WTC11 (cell line): ENCODE data around the gene GABRG3. TPM values are rescaled to one million over a fixed set of nuclear protein-coding genes. Genes with fewer than 3 reads are reported as not detected.

Experiments used
- ATAC-seq: fragments of 200-7000 bp; cut with Tn5 transposase; 2 replicates; pipeline ENCODE4 v1.10.0; 2021; ENCODE audit warnings: mild to moderate bottlenecking, moderate library complexity
- CTCF ChIA-PET: fragments of 300-600 bp; sonication (Branson Sonifier 250); formaldehyde crosslinking; loops from one replicate; lab custom pipeline; 2021; ENCODE audit warnings: antibody characterized with exemption; lab: Charles Lee
- POLR2A ChIA-PET: fragments of 350-600 bp; sonication (Branson Sonifier 250); formaldehyde crosslinking; loops from one replicate; lab custom pipeline; 2021; ENCODE audit warnings: antibody characterized with exemption; lab: Charles Lee
- DNase-seq: peaks from one replicate; pipeline ENCODE4 v3.0.0; 2021; ENCODE audit warnings: low spot score
- H3K27ac Mint-ChIP-seq: 2 replicates; pipeline ENCODE4 v1.8.0; 2021; ENCODE audit warnings: mixed read lengths
- H3K27me3 Mint-ChIP-seq: 2 replicates; pipeline ENCODE4 v1.8.0; 2021; ENCODE audit warnings: low read depth, mild to moderate bottlenecking, moderate library complexity, mixed read lengths
- H3K36me3 Mint-ChIP-seq: 2 replicates; pipeline ENCODE4 v1.8.0; 2021; ENCODE audit warnings: mixed read lengths
- H3K4me1 Mint-ChIP-seq: 2 replicates; pipeline ENCODE4 v1.8.0; 2022; ENCODE audit warnings: mixed read lengths
- H3K4me3 Mint-ChIP-seq: 2 replicates; pipeline ENCODE4 v1.8.0; 2021; ENCODE audit warnings: mild to moderate bottlenecking, moderate library complexity, mixed read lengths
- H3K9me3 Mint-ChIP-seq: 2 replicates; pipeline ENCODE4 v1.8.0; 2021; ENCODE audit warnings: mixed read lengths
- ATF1 ChIP-seq: sonication (generic); formaldehyde crosslinking; IDR thresholded peaks from 2 replicates; pipeline ENCODE4 v1.8.1; 2023; ENCODE audit warnings: mild to moderate bottlenecking, moderate library complexity, missing genetic modification reagents
- ELF4 ChIP-seq: sonication (generic); formaldehyde crosslinking; IDR thresholded peaks from 2 replicates; pipeline ENCODE4 v1.8.1; 2022; ENCODE audit warnings: low read depth, mild to moderate bottlenecking, moderate library complexity, missing genetic modification reagents
- ETV6 ChIP-seq: sonication (generic); formaldehyde crosslinking; IDR thresholded peaks from 2 replicates; pipeline ENCODE4 v1.8.1; 2022; ENCODE audit warnings: mild to moderate bottlenecking, missing genetic modification reagents
- GABPB1 ChIP-seq: sonication (generic); formaldehyde crosslinking; IDR thresholded peaks from 2 replicates; pipeline ENCODE4 v1.8.1; 2023; ENCODE audit warnings: mild to moderate bottlenecking, missing genetic modification reagents
- NR2C2 ChIP-seq: sonication (generic); formaldehyde crosslinking; IDR thresholded peaks from 2 replicates; pipeline ENCODE4 v1.8.0; 2022; ENCODE audit warnings: mild to moderate bottlenecking, missing genetic modification reagents
- NR3C1 ChIP-seq: sonication (generic); formaldehyde crosslinking; conservative IDR thresholded peaks from 2 replicates; pipeline ENCODE4 v1.8.1; 2023; ENCODE audit warnings: low read depth, mild to moderate bottlenecking, missing genetic modification reagents
- PRRX2 ChIP-seq: fragments of 250-450 bp; sonication (Bioruptor Pico); IDR thresholded peaks from 2 replicates; pipeline ENCODE4 v1.8.0; 2021; ENCODE audit warnings: mild to moderate bottlenecking
- SMAD4 ChIP-seq: sonication (generic); formaldehyde crosslinking; IDR thresholded peaks from 2 replicates; pipeline ENCODE4 v1.8.0; 2022; ENCODE audit warnings: mild to moderate bottlenecking, missing genetic modification reagents
- TEAD1 ChIP-seq: sonication (generic); formaldehyde crosslinking; IDR thresholded peaks from 2 replicates; pipeline ENCODE4 v1.8.0; 2022; ENCODE audit warnings: mild to moderate bottlenecking, missing genetic modification reagents
- ZNF121 ChIP-seq: sonication (generic); formaldehyde crosslinking; IDR thresholded peaks from 2 replicates; pipeline ENCODE4 v1.8.0; 2023; ENCODE audit warnings: missing genetic modification reagents
- ZNF219 ChIP-seq: sonication (generic); formaldehyde crosslinking; IDR thresholded peaks from 2 replicates; pipeline ENCODE4 v1.8.0; 2023; ENCODE audit warnings: missing genetic modification reagents, mild to moderate bottlenecking, borderline replicate concordance
- ZNF232 ChIP-seq: sonication (generic); formaldehyde crosslinking; IDR thresholded peaks from 2 replicates; pipeline ENCODE4 v1.8.0; 2022; ENCODE audit warnings: mild to moderate bottlenecking, missing genetic modification reagents
- ZNF263 ChIP-seq: sonication (generic); formaldehyde crosslinking; IDR thresholded peaks from 2 replicates; pipeline ENCODE4 v1.8.1; 2022; ENCODE audit warnings: low read depth, mild to moderate bottlenecking, moderate library complexity, missing genetic modification reagents
- total RNA-seq: library from RNA; stranded (reverse); gene quantifications from 3 replicates; pipeline ENCODE4 v1.2.3, GENCODE V29; 2021
- TF ChIP-seq, protein P1 (sequence below): sonication (generic); formaldehyde crosslinking; IDR thresholded peaks from 2 replicates; pipeline ENCODE4 v1.8.1; 2022; ENCODE audit warnings: low read depth, missing genetic modification reagents, borderline replicate concordance
- TF ChIP-seq, protein P2 (sequence below): sonication (generic); formaldehyde crosslinking; IDR thresholded peaks from 2 replicates; pipeline ENCODE4 v1.8.1; 2022; ENCODE audit warnings: low read depth, mild to moderate bottlenecking, moderate library complexity, missing genetic modification reagents, borderline replicate concordance
- TF ChIP-seq, protein P3 (sequence below): sonication (generic); formaldehyde crosslinking; IDR thresholded peaks from 2 replicates; pipeline ENCODE4 v1.8.0; 2022; ENCODE audit warnings: mild to moderate bottlenecking, missing genetic modification reagents
- TF ChIP-seq, protein P4 (sequence below): sonication (generic); formaldehyde crosslinking; conservative IDR thresholded peaks from 2 replicates; pipeline ENCODE4 v1.8.1; 2023; ENCODE audit warnings: mild to moderate bottlenecking, low read depth, missing genetic modification reagents, moderate library complexity
- TF ChIP-seq, protein P5 (sequence below): sonication (generic); formaldehyde crosslinking; IDR thresholded peaks from 2 replicates; pipeline ENCODE4 v1.8.1; 2023; ENCODE audit warnings: mild to moderate bottlenecking, missing genetic modification reagents, moderate library complexity

The GABRG3 gene
- total RNA-seq, 1 experiment from 2014 or later = 0.72 TPM

DNA sequence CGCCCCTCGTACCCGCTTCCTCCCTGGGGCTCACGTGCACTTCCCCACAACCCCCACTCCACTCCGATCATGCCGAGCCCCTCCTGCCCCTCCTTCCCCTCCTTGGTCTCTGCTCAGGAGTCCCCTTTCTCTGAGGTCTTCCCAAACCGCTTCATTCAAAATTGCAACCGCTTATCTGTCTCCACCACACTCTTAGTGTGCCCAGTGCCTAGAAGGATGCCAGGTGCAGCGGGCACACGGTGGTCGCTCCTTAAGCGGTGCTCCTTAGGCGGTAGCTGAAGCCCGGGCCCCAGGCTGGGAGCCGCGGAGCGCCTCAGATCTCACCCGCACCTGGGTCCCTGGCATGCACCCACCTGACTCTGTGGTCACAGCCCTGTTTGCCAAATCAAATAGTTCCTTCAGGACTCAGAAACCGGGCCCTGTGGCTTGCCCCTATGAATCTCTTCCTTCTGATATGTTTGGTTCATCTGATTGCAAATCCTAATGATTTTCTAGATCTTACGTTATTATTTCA, 603.6 kb downstream of the GABRG3 start:
- H3K4me3 Mint-ChIP-seq = no peak overlapping the region

DNA sequence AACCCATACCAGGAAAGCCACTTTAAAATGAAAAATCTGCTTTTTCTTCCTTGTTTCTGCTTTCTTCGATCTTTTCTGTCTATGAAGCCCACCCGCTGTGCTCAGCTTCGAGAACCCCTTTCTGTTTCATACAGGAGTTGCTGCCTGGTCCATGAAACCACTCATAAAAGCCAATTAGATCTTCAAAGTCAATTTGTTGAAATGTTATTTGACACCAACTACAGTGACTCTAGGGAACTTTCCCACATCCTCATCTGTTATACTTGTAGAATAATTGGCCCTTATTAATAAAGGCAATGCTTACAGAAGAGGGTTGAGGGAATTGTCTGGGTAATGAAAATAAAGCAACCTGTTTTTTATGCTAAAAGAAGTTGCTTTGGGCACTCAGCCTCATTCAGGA, 604.5 kb downstream of the GABRG3 start:
- no peak for ATAC-seq

More for the DNA sequence above, 603.6 kb downstream of the GABRG3 start:
- no peak overlapping the region for H3K27ac Mint-ChIP-seq
- no peaks in the 10 kb centered on the region for H3K36me3 Mint-ChIP-seq
- H3K4me1 Mint-ChIP-seq = peaks cover 7% of the 10 kb centered on the region
- DNase-seq (no peak), ATAC-seq (no peak)
- POLR2A ChIA-PET = no interaction called here
- CTCF ChIA-PET = interaction anchor here (1.0 to 1.3 kb wide), 2 partner anchors 106 to 515 kb away, joined by 3 to 9 read pairs; no protein-coding TSS in a partner anchor
- TF ChIP-seq ATF1 (CRISPR knock-in tag) (no peak), ETV6 (no peak), SMAD4 (CRISPR knock-in tag) (no peak), TEAD1 (no peak), NR3C1 (CRISPR knock-in tag) (no peak), ELF4 (CRISPR knock-in tag) (no peak)
- TF ChIP-seq, protein P1, sequence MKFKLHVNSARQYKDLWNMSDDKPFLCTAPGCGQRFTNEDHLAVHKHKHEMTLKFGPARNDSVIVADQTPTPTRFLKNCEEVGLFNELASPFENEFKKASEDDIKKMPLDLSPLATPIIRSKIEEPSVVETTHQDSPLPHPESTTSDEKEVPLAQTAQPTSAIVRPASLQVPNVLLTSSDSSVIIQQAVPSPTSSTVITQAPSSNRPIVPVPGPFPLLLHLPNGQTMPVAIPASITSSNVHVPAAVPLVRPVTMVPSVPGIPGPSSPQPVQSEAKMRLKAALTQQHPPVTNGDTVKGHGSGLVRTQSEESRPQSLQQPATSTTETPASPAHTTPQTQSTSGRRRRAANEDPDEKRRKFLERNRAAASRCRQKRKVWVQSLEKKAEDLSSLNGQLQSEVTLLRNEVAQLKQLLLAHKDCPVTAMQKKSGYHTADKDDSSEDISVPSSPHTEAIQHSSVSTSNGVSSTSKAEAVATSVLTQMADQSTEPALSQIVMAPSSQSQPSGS (CRISPR knock-in tag) = no peak
- TF ChIP-seq, protein P2, sequence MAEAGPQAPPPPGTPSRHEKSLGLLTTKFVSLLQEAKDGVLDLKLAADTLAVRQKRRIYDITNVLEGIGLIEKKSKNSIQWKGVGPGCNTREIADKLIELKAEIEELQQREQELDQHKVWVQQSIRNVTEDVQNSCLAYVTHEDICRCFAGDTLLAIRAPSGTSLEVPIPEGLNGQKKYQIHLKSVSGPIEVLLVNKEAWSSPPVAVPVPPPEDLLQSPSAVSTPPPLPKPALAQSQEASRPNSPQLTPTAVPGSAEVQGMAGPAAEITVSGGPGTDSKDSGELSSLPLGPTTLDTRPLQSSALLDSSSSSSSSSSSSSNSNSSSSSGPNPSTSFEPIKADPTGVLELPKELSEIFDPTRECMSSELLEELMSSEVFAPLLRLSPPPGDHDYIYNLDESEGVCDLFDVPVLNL (CRISPR knock-in tag) = no peak
- TF ChIP-seq, protein P3, sequence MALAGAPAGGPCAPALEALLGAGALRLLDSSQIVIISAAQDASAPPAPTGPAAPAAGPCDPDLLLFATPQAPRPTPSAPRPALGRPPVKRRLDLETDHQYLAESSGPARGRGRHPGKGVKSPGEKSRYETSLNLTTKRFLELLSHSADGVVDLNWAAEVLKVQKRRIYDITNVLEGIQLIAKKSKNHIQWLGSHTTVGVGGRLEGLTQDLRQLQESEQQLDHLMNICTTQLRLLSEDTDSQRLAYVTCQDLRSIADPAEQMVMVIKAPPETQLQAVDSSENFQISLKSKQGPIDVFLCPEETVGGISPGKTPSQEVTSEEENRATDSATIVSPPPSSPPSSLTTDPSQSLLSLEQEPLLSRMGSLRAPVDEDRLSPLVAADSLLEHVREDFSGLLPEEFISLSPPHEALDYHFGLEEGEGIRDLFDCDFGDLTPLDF (CRISPR knock-in tag) = no peak
- TF ChIP-seq, all 79 proteins: peak for 0
- Mint-ChIP-seq H3K27me3 (no peaks in the 10 kb centered on the region), H3K9me3 (peaks cover 6% of the 10 kb centered on the region; the same call in 1 of the 2 replicates)

More for the DNA sequence above, 604.5 kb downstream of the GABRG3 start:
- no peak overlapping the region for H3K4me3 Mint-ChIP-seq
- CTCF ChIA-PET = no interaction called here
- DNase-seq = no peak
- no peaks in the 10 kb centered on the region for H3K27me3 Mint-ChIP-seq
- H3K36me3 Mint-ChIP-seq = no peaks in the 10 kb centered on the region
- peaks cover 6% of the 10 kb centered on the region; the same call in 1 of the 2 replicates for H3K9me3 Mint-ChIP-seq
- no peak for TF ChIP-seq ZNF232 (CRISPR knock-in tag)
- TF ChIP-seq ZNF263 (CRISPR knock-in tag) = no peak
- no peak for TF ChIP-seq ZNF121 (CRISPR knock-in tag)
- TF ChIP-seq NR2C2 (CRISPR knock-in tag) = no peak
- TF ChIP-seq, protein P4, sequence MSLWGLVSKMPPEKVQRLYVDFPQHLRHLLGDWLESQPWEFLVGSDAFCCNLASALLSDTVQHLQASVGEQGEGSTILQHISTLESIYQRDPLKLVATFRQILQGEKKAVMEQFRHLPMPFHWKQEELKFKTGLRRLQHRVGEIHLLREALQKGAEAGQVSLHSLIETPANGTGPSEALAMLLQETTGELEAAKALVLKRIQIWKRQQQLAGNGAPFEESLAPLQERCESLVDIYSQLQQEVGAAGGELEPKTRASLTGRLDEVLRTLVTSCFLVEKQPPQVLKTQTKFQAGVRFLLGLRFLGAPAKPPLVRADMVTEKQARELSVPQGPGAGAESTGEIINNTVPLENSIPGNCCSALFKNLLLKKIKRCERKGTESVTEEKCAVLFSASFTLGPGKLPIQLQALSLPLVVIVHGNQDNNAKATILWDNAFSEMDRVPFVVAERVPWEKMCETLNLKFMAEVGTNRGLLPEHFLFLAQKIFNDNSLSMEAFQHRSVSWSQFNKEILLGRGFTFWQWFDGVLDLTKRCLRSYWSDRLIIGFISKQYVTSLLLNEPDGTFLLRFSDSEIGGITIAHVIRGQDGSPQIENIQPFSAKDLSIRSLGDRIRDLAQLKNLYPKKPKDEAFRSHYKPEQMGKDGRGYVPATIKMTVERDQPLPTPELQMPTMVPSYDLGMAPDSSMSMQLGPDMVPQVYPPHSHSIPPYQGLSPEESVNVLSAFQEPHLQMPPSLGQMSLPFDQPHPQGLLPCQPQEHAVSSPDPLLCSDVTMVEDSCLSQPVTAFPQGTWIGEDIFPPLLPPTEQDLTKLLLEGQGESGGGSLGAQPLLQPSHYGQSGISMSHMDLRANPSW (CRISPR knock-in tag) = no peak
- TF ChIP-seq, protein P5, sequence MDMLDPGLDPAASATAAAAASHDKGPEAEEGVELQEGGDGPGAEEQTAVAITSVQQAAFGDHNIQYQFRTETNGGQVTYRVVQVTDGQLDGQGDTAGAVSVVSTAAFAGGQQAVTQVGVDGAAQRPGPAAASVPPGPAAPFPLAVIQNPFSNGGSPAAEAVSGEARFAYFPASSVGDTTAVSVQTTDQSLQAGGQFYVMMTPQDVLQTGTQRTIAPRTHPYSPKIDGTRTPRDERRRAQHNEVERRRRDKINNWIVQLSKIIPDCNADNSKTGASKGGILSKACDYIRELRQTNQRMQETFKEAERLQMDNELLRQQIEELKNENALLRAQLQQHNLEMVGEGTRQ (CRISPR knock-in tag) = no peak
- no peak for TF ChIP-seq PRRX2
- no peak for TF ChIP-seq GABPB1 (CRISPR knock-in tag)
- no peak for TF ChIP-seq ZNF219 (CRISPR knock-in tag)
- no peak overlapping the region for H3K27ac Mint-ChIP-seq
- peaks cover 7% of the 10 kb centered on the region for H3K4me1 Mint-ChIP-seq
- POLR2A ChIA-PET = interaction anchor here (0.5 kb wide), 1 partner anchor 297 kb away, joined by 3 read pairs; no protein-coding TSS in a partner anchor
